GM12878 (cell line): ENCODE results near the gene CYSTM1. TPM values are rescaled to one million over a fixed set of nuclear protein-coding genes. Genes with fewer than 3 reads are reported as not detected.

ENCODE experiments used
- ATAC-seq: fragments of 200-7000 bp; cut with Tn5 transposase; 3 replicates; pipeline ENCODE4 v1.9.1; 2020; ENCODE audit warnings: mild to moderate bottlenecking, moderate library complexity
- BruUV-seq: library from RNA; stranded (reverse); fragments of 400-500 nt; replicated peaks from 2 replicates; lab custom pipeline; 2021; lab: Mats Ljungman, UMichigan
- CTCF ChIA-PET: fragments of 300-600 bp; sonication (Branson Sonifier 250); formaldehyde crosslinking; extraction: SDS; loops from one replicate; lab custom pipeline; 2021; ENCODE audit warnings: inconsistent platforms; lab: Yijun Ruan, JAX
- POLR2A ChIA-PET: fragments of 350-600 bp; formaldehyde crosslinking; extraction: SDS; loops from one replicate; lab custom pipeline; 2021; ENCODE audit warnings: inconsistent platforms; lab: Charles Lee
- RAD21 ChIA-PET: fragments of 300-600 bp; sonication (Branson Sonifier 250); formaldehyde crosslinking; loops from one replicate; lab custom pipeline; 2023; ENCODE audit warnings: antibody characterized with exemption; ENCODE audit not compliant: unreplicated experiment; lab: Charles Lee
- SMC1A ChIA-PET: fragments of 300-600 bp; sonication (Branson Sonifier 250); formaldehyde crosslinking; loops from one replicate; lab custom pipeline; 2023; ENCODE audit not compliant: unreplicated experiment, uncharacterized antibody; lab: Charles Lee
- DNase-seq: peaks from one replicate; pipeline ENCODE4 v3.0.0-alpha.2; 2011; ENCODE audit warnings: low read depth, low spot score
- FAIRE-seq: peaks from 3 replicates; lab custom pipeline; 2011; peaks lifted over from hg19 to GRCh38; lab: Jason Lieb, UNC
- H2AFZ ChIP-seq: 2 replicates; pipeline ENCODE4 v1.6.0; 2011; ENCODE audit warnings: low read depth, low read length, control low read depth; ENCODE audit not compliant: control insufficient read depth
- H3K27ac ChIP-seq: 2 replicates; pipeline ENCODE4 v1.5.1; 2011; ENCODE audit warnings: control low read depth; ENCODE audit not compliant: control insufficient read depth, insufficient read depth
- H3K27me3 ChIP-seq, 2 experiments: replicated peaks in 1 of 2; 2 replicates each; pipeline versions ENCODE4 v1.6.0 to v1.6.1; 2011; ENCODE audit warnings: low read length in 1 of 2; ENCODE audit not compliant: control insufficient read depth in 2 of 2, insufficient read depth in 2 of 2
- H3K36me3 ChIP-seq, 2 experiments: 2 replicates each; pipeline ENCODE4 v1.5.1; 2011; ENCODE audit warnings: low read length in 1 of 2; ENCODE audit not compliant: control insufficient read depth in 2 of 2, insufficient read depth in 2 of 2
- H3K4me1 ChIP-seq: 2 replicates; pipeline ENCODE4 v1.6.1; 2011; ENCODE audit warnings: mild to moderate bottlenecking, low read length, moderate library complexity, mixed read lengths; ENCODE audit not compliant: control insufficient read depth, insufficient read depth
- H3K4me2 ChIP-seq: 2 replicates; pipeline ENCODE4 v1.6.0; 2011; ENCODE audit warnings: control low read depth; ENCODE audit not compliant: control insufficient read depth, insufficient read depth
- H3K4me3 ChIP-seq: fragments of 200-600 bp; sonication (generic); 2 replicates; pipeline ENCODE4 v1.5.1; 2016
- H3K79me2 ChIP-seq: 2 replicates; pipeline ENCODE4 v1.6.0; 2011; ENCODE audit warnings: low read length; ENCODE audit not compliant: control insufficient read depth, insufficient read depth
- H3K9ac ChIP-seq: 2 replicates; pipeline ENCODE4 v1.8.0; 2011; ENCODE audit warnings: low read length, control low read depth, mixed read lengths; ENCODE audit not compliant: control insufficient read depth, insufficient read depth
- H3K9me3 ChIP-seq: replicated peaks from 3 replicates; pipeline ENCODE4 v1.5.1; 2011; ENCODE audit warnings: mild to moderate bottlenecking, low read length; ENCODE audit not compliant: control insufficient read depth, insufficient read depth
- H4K20me1 ChIP-seq: 2 replicates; pipeline ENCODE4 v1.6.0; 2011; ENCODE audit not compliant: control insufficient read depth, insufficient read depth
- ASH2L ChIP-seq: fragments of 300-600, 200-600 bp; sonication (generic); IDR thresholded peaks from 2 replicates; pipeline ENCODE4 v1.6.1; 2017; ENCODE audit warnings: low read depth, mild to moderate bottlenecking, borderline replicate concordance
- EED ChIP-seq: sonication (generic); IDR thresholded peaks from 2 replicates; pipeline ENCODE4 v1.6.1; 2016; ENCODE audit warnings: antibody characterized with exemption, low read depth
- EP300 ChIP-seq, 2 experiments: fragments of 150-350 bp in 1 of 2; IDR thresholded peaks; 2 replicates each; pipeline ENCODE4 v1.6.1; 2011 to 2012; ENCODE audit warnings: low read depth in 2 of 2, low read length in 2 of 2, borderline replicate concordance in 1 of 2, improper control_type of control experiment in 1 of 2, inconsistent platforms in 1 of 2; ENCODE audit not compliant: control insufficient read depth in 1 of 2
- ESRRA ChIP-seq: IDR thresholded peaks from 2 replicates; pipeline ENCODE4 v1.6.1; 2012; ENCODE audit warnings: mild to moderate bottlenecking, low read length, improper control_type of control experiment
- MEF2B ChIP-seq: fragments of 450-650 bp; IDR thresholded peaks from 2 replicates; pipeline ENCODE4 v1.6.1; 2018; ENCODE audit warnings: mild to moderate bottlenecking, moderate library complexity; ENCODE audit not compliant: partially characterized antibody, poor library complexity, severe bottlenecking
- MLLT1 ChIP-seq: fragments of 450-650 bp; IDR thresholded peaks from 2 replicates; pipeline ENCODE4 v1.6.1; 2016; ENCODE audit warnings: mild to moderate bottlenecking
- NBN ChIP-seq: fragments of 450-650 bp; IDR thresholded peaks from 2 replicates; pipeline ENCODE4 v1.6.1; 2016
- NFYB ChIP-seq: IDR thresholded peaks from 2 replicates; pipeline ENCODE4 v1.6.1; 2011; ENCODE audit warnings: low read depth, mild to moderate bottlenecking, low read length, improper control_type of control experiment, moderate library complexity; ENCODE audit not compliant: insufficient read depth
- NR2F1 ChIP-seq: fragments of 450-650 bp; conservative IDR thresholded peaks from 2 replicates; pipeline ENCODE4 v1.6.1; 2017; ENCODE audit warnings: mild to moderate bottlenecking
- PKNOX1 ChIP-seq: fragments of 450-650 bp; IDR thresholded peaks from 2 replicates; pipeline ENCODE4 v1.6.1; 2016; ENCODE audit warnings: mild to moderate bottlenecking
- SIN3A ChIP-seq: IDR thresholded peaks from 2 replicates; pipeline ENCODE4 v1.6.1; 2012; ENCODE audit warnings: low read depth, low read length, improper control_type of control experiment
- STAT3 ChIP-seq: IDR thresholded peaks from 2 replicates; pipeline ENCODE4 v1.6.1; 2011; ENCODE audit warnings: low read depth, low read length, improper control_type of control experiment
- TCF3 ChIP-seq: IDR thresholded peaks from 2 replicates; pipeline ENCODE4 v1.6.1; 2012; ENCODE audit warnings: low read depth, mild to moderate bottlenecking, low read length, borderline replicate concordance; ENCODE audit not compliant: insufficient read depth
- ZBED1 ChIP-seq: IDR thresholded peaks from 2 replicates; pipeline ENCODE4 v1.6.1; 2016; ENCODE audit warnings: borderline replicate concordance
- ZBTB40 ChIP-seq: fragments of 450-650 bp; IDR thresholded peaks from 2 replicates; pipeline ENCODE4 v1.6.1; 2016; ENCODE audit warnings: mild to moderate bottlenecking, moderate library complexity, borderline replicate concordance
- ZSCAN29 ChIP-seq: fragments of 450-650 bp; IDR thresholded peaks from 2 replicates; pipeline ENCODE4 v1.6.1; 2017; ENCODE audit warnings: mild to moderate bottlenecking, moderate library complexity
- ZZZ3 ChIP-seq: IDR thresholded peaks from 2 replicates; pipeline ENCODE4 v1.6.1; 2011; ENCODE audit warnings: low read depth; ENCODE audit not compliant: control insufficient read depth, insufficient read length
- WGBS: methylation state at CpG from one replicate; pipeline ENCODE4 v1.1.6; 2016; ENCODE audit warnings: low lambda C conversion rate; ENCODE audit not compliant: insufficient replicate concordance, insufficient coverage; ENCODE audit errors: missing lambda C conversion rate; 5-methylcytosine and 5-hydroxymethylcytosine counted together
- in situ Hi-C: fragments of 300-500 bp; cut with MboI; formaldehyde crosslinking; loops from 9 replicates; pipeline ENCODE4 v1.14.3; 2018; ENCODE audit warnings: mixed read lengths
- intact Hi-C: fragments of 100-400 bp; cut with micrococcal nuclease; formaldehyde crosslinking; loops from one replicate; pipeline ENCODE4 v1.14.2; 2022; ENCODE audit not compliant: unreplicated experiment
- polyA plus RNA-seq, 11 experiments: library from polyadenylated mRNA; depleted of rRNA in 4 of 11; unstranded in 6 of 11; stranded (reverse) in 5 of 11; fragments of >200 nt; fragmentation: Nextera tagmentation in 4 of 11; fragmentation: Illumina TruSeq in 1 of 11; extraction: Ambion mirVana in 4 of 11; extraction: Trizol in 1 of 11; gene quantifications; 1 replicate in 1 of 11; 2 replicates in 10 of 11; pipeline versions ENCODE4 v1.2.1 to v1.2.3, GENCODE V29; 2011 to 2016; ENCODE audit warnings: inconsistent platforms in 2 of 11, missing spikeins in 2 of 11, low read depth in 1 of 11
- total RNA-seq, 4 experiments: library from RNA; depleted of rRNA in 3 of 4; stranded (reverse); fragments of >200 nt in 3 of 4; fragmentation: Illumina TruSeq in 1 of 4; extraction: Trizol in 1 of 4; gene quantifications; 2 replicates each; pipeline versions ENCODE4 v1.2.1 to v1.2.3, GENCODE V29; 2013 to 2021

CYSTM1 gene
- total and polyA plus RNA-seq, 10 of the 15 experiments (the other 5 are each of a cell fraction or from before 2014, with no cell fraction given), result 52.7 to 261 (median 98.7) TPM

- intact Hi-C loops (no loop called here), in situ Hi-C loops (no loop called here)
- ChIA-PET POLR2A (interaction anchor here (0.7 kb wide), 1 partner anchor 13 kb away, joined by 3 read pairs; no protein-coding TSS in a partner anchor), RAD21 (no interaction called here), SMC1A (interaction anchor here (0.9 to 1.4 kb wide), 3 partner anchors 11 to 24 kb away, joined by 3 to 7 read pairs (median 6); no protein-coding TSS in a partner anchor), CTCF (interaction anchor here (0.6 to 1.9 kb wide), 4 partner anchors 10 to 1994 kb away, joined by 3 to 5 read pairs (median 4); no protein-coding TSS in a partner anchor)
- no TSS peak for BruUV-seq
- FAIRE-seq (no peak), ATAC-seq (no peak), DNase-seq (no peak)
- 46% methylated on average over 1 of the region's 1 CpG for WGBS
- Histone ChIP-seq H3K4me1 (no peaks in the 10 kb centered on the region), H2AFZ (no peak overlapping the region), H3K4me2 (no peak overlapping the region), H3K9ac (no peak overlapping the region), H3K36me3 (no peaks in the 10 kb centered on the region), H3K4me3 (no peak overlapping the region), H4K20me1 (no peaks in the 10 kb centered on the region), H3K79me2 (no peaks in the 10 kb centered on the region), H3K27me3 (no peaks in the 10 kb centered on the region), H3K27ac (no peak overlapping the region), H3K9me3 (no peaks in the 10 kb centered on the region)
- TF ChIP-seq PKNOX1 (no peak), MLLT1 (no peak), ZBTB40 (no peak), ZSCAN29 (no peak), NFYB (no peak), STAT3 (no peak), NR2F1 (no peak), EED (no peak), SIN3A (no peak), TCF3 (no peak), ESRRA (no peak), MEF2B (no peak), ZZZ3 (no peak), ZBED1 (no peak), NBN (no peak), EP300 (IDR thresholded peaks at IDR 0.05; ENCODE audit: borderline replicate concordance in 1 of 2, control insufficient read depth in 1 of 2, low read depth in 2 of 2, low read length in 2 of 2) (no peak), ASH2L (no peak)
These were observed 15.9 kb downstream of the CYSTM1 start for GRCh38 chr5:140190872-140191218.
